Stomach (tissue), 4 donors: ENCODE measurements around the gene KCNQ4.

ENCODE experiments used
- CTCF ChIP-seq, 7 experiments: fragments of 450-650 bp in 4 of 7; fragments of 200-600 bp in 3 of 7; sonication (generic) in 3 of 7; IDR thresholded peaks; one replicate each; pipeline ENCODE4 v1.5.1; 2016 to 2019; ENCODE audit warnings: antibody characterized with exemption in 7 of 7, control low read depth in 2 of 7, mild to moderate bottlenecking in 1 of 7
- POLR2A ChIP-seq, 4 donors: fragments of 450-650 bp; IDR thresholded peaks; one replicate each; pipeline ENCODE4 v1.6.1; 2016; ENCODE audit warnings: antibody characterized with exemption in 4 of 4, control low read depth in 2 of 4, mild to moderate bottlenecking in 1 of 4, moderate library complexity in 1 of 4

- TF ChIP-seq CTCF (IDR thresholded peaks at IDR 0.05) (no peak), POLR2A (IDR thresholded peaks at IDR 0.05) (no peak)
Observed at GRCh38 chr1:40782371-40782956, 1.1 kb upstream of the KCNQ4 start.
